PC-9 (cell line): ENCODE data around the gene STMN3. TPM values are rescaled to one million over a fixed set of nuclear protein-coding genes. Genes with fewer than 3 reads are reported as not detected.

ENCODE experiments used
- BruUV-seq: library from RNA; stranded (reverse); fragments of 400-500 nt; replicated peaks from 2 replicates; lab custom pipeline; 2021; lab: Mats Ljungman, UMichigan
- CTCF ChIA-PET: fragments of 300-600 bp; sonication (Branson Sonifier 250); formaldehyde crosslinking; loops from one replicate; lab custom pipeline; 2022; ENCODE audit warnings: antibody characterized with exemption; lab: Charles Lee
- POLR2A ChIA-PET: fragments of 300-600 bp; sonication (Branson Sonifier 250); formaldehyde crosslinking; loops from one replicate; lab custom pipeline; 2022; ENCODE audit warnings: antibody characterized with exemption; ENCODE audit not compliant: unreplicated experiment; lab: Charles Lee
- DNase-seq, 2 experiments: peaks; one replicate each; pipeline versions ENCODE4 v3.0.0 to v3.0.0-alpha.2; 2015 to 2022; ENCODE audit warnings: mixed read lengths in 1 of 2
- H2AFZ ChIP-seq: fragments of 200-600 bp; sonication (generic); 2 replicates; pipeline ENCODE4 v1.8.1; 2017; ENCODE audit warnings: antibody characterized with exemption
- H3F3A ChIP-seq: fragments of 200-600 bp; sonication (generic); 2 replicates; pipeline ENCODE4 v1.8.1; 2017; ENCODE audit warnings: antibody characterized with exemption, mild to moderate bottlenecking, low read depth; ENCODE audit not compliant: insufficient read depth
- H3K27ac ChIP-seq: fragments of 200-600 bp; sonication (generic); 2 replicates; pipeline ENCODE4 v1.6.1; 2016; ENCODE audit warnings: mixed run types
- H3K27me3 ChIP-seq: fragments of 200-600 bp; sonication (generic); 2 replicates; pipeline ENCODE4 v1.6.1; 2016; ENCODE audit warnings: low read depth, mixed run types; ENCODE audit not compliant: insufficient read depth
- H3K36me3 ChIP-seq: fragments of 200-600 bp; sonication (generic); 2 replicates; pipeline ENCODE4 v1.6.1; 2016; ENCODE audit warnings: low read depth, mixed run types
- H3K4me1 ChIP-seq: fragments of 200-600 bp; sonication (generic); replicated peaks from 2 replicates; pipeline ENCODE4 v1.6.1; 2016; ENCODE audit warnings: mixed run types; ENCODE audit not compliant: insufficient read depth
- H3K4me2 ChIP-seq: fragments of 200-600 bp; sonication (generic); 2 replicates; pipeline ENCODE4 v1.6.1; 2017; ENCODE audit warnings: mixed run types
- H3K4me3 ChIP-seq: fragments of 200-600 bp; sonication (generic); 2 replicates; pipeline ENCODE4 v1.6.1; 2016; ENCODE audit warnings: mixed run types
- H3K79me2 ChIP-seq: fragments of 200-600 bp; sonication (generic); 2 replicates; pipeline ENCODE4 v1.6.1; 2017; ENCODE audit warnings: low read depth, mixed run types
- H3K9me2 ChIP-seq: fragments of 200-600 bp; sonication (generic); 2 replicates; pipeline ENCODE4 v1.8.1; 2017; ENCODE audit warnings: mild to moderate bottlenecking; ENCODE audit not compliant: insufficient read depth
- H3K9me3 ChIP-seq: fragments of 200-600 bp; sonication (generic); 2 replicates; pipeline ENCODE4 v1.8.1; 2016; ENCODE audit warnings: low read depth; ENCODE audit not compliant: insufficient read depth
- H4K20me1 ChIP-seq: fragments of 200-600 bp; sonication (generic); 2 replicates; pipeline ENCODE4 v1.8.1; 2017; ENCODE audit not compliant: insufficient read depth
- EZH2 ChIP-seq: fragments of 200-600 bp; sonication (generic); IDR thresholded peaks from 2 replicates; pipeline ENCODE4 v1.8.0; 2017; ENCODE audit warnings: antibody characterized with exemption, low read depth
- intact Hi-C: fragments of 100-400 bp; cut with micrococcal nuclease; formaldehyde crosslinking; loops from one replicate; pipeline ENCODE4 v1.10.0; 2022; ENCODE audit not compliant: unreplicated experiment
- total RNA-seq: library from RNA; stranded (reverse); gene quantifications from 2 replicates; pipeline ENCODE4 v1.2.3, GENCODE V29; 2021
- TF ChIP-seq, protein P1 (sequence below): fragments of 200-600 bp; sonication (generic); conservative IDR thresholded peaks from 2 replicates; pipeline ENCODE4 v1.6.1; 2017; ENCODE audit warnings: mixed run types, antibody characterized with exemption, mild to moderate bottlenecking, moderate library complexity

The STMN3 gene
- total RNA-seq, 1 experiment from 2014 or later: 24.3 TPM

GRCh38 chr20:63688228-63689045 is 35.2 kb upstream of the STMN3 start:
- Histone ChIP-seq H4K20me1 (no peaks in the 10 kb centered on the region), H3K79me2 (peaks cover 7% of the 10 kb centered on the region; the same call in 1 of the 2 replicates), H3K4me2 (no peak overlapping the region), H3K27ac (no peak overlapping the region), H3K36me3 (0 out of 2 replicates have a peak, but pooled peaks cover 3% of the 10 kb centered on the region), H3K27me3 (no peaks in the 10 kb centered on the region), H3K4me3 (no peak overlapping the region), H3K4me1 (peaks cover 56% of the 10 kb centered on the region), H3K9me2 (no peaks in the 10 kb centered on the region), H3K9me3 (no peaks in the 10 kb centered on the region), H2AFZ (no peak overlapping the region), H3F3A (peaks cover 47% of the 10 kb centered on the region)
- ChIA-PET CTCF (no interaction called here), POLR2A (no interaction called here)
- TF ChIP-seq, protein P1, sequence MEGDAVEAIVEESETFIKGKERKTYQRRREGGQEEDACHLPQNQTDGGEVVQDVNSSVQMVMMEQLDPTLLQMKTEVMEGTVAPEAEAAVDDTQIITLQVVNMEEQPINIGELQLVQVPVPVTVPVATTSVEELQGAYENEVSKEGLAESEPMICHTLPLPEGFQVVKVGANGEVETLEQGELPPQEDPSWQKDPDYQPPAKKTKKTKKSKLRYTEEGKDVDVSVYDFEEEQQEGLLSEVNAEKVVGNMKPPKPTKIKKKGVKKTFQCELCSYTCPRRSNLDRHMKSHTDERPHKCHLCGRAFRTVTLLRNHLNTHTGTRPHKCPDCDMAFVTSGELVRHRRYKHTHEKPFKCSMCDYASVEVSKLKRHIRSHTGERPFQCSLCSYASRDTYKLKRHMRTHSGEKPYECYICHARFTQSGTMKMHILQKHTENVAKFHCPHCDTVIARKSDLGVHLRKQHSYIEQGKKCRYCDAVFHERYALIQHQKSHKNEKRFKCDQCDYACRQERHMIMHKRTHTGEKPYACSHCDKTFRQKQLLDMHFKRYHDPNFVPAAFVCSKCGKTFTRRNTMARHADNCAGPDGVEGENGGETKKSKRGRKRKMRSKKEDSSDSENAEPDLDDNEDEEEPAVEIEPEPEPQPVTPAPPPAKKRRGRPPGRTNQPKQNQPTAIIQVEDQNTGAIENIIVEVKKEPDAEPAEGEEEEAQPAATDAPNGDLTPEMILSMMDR: no peak
- TF ChIP-seq EZH2: no peak
- BruUV-seq: no TSS peak
- intact Hi-C loops: loop anchor here (10.0 kb wide), 1 partner anchor 104 kb away; no protein-coding TSS in a partner anchor
- no peak for DNase-seq

- Histone ChIP-seq H3K4me3 (no peak overlapping the region), H3K27ac (no peak overlapping the region), H3K36me3 (0 out of 2 replicates have a peak, but pooled peaks cover 3% of the 10 kb centered on the region), H2AFZ (no peak overlapping the region), H3K9me3 (no peaks in the 10 kb centered on the region), H3K4me1 (peaks cover 64% of the 10 kb centered on the region), H3K9me2 (no peaks in the 10 kb centered on the region), H3K4me2 (no peak overlapping the region), H4K20me1 (no peaks in the 10 kb centered on the region), H3K79me2 (peaks cover 9% of the 10 kb centered on the region; the same call in 1 of the 2 replicates), H3K27me3 (no peaks in the 10 kb centered on the region), H3F3A (peaks cover 49% of the 10 kb centered on the region)
- no TSS peak for BruUV-seq
- ChIA-PET CTCF (no interaction called here), POLR2A (interaction anchor here (0.6 to 0.8 kb wide), 6 partner anchors 11 to 99 kb away, joined by 3 to 8 read pairs (median 5); no protein-coding TSS in a partner anchor)
- intact Hi-C loops: loop anchor here (10.0 kb wide), 1 partner anchor 103 kb away; no protein-coding TSS in a partner anchor
- DNase-seq: no peak
- no peak for TF ChIP-seq EZH2
- TF ChIP-seq, protein P1: no peak
These were observed 34.4 kb upstream of the STMN3 start for GRCh38 chr20:63687419-63688178.
